HEK293T (cell line): ENCODE results near the gene NDUFAF5.
"Not testable (repeated sequence)": the region's sequence is repeated elsewhere in the genome, so short reads cannot be mapped to it uniquely, and the experiment has no call there.

Experiments
- CTCF ChIA-PET: fragments of 350-600 bp; formaldehyde crosslinking; extraction: SDS; loops from one replicate; lab custom pipeline; 2021; ENCODE audit warnings: antibody characterized with exemption, inconsistent platforms; lab: Yijun Ruan, JAX
- POLR2A ChIA-PET: fragments of 350-600 bp; formaldehyde crosslinking; extraction: SDS; loops from one replicate; lab custom pipeline; 2020; ENCODE audit warnings: antibody characterized with exemption, inconsistent platforms; lab: Yijun Ruan, JAX
- DNase-seq: peaks from one replicate; pipeline ENCODE4 v3.0.0; 2012; ENCODE audit warnings: mixed read lengths; ENCODE audit errors: extremely low spot score
- ARNT ChIP-seq: fragments of 450-650 bp; IDR thresholded peaks from 2 replicates; pipeline ENCODE4 v1.6.1; 2017; ENCODE audit warnings: mild to moderate bottlenecking
- BHLHE40 ChIP-seq: fragments of 450-650 bp; IDR thresholded peaks from 2 replicates; pipeline ENCODE4 v1.6.1; 2016; ENCODE audit warnings: mild to moderate bottlenecking, moderate library complexity, borderline replicate concordance
- CTBP1 ChIP-seq: fragments of 450-650 bp; IDR thresholded peaks from 2 replicates; pipeline ENCODE4 v1.6.1; 2016; ENCODE audit warnings: borderline replicate concordance
- ELF4 ChIP-seq: fragments of 450-650 bp; IDR thresholded peaks from 2 replicates; pipeline ENCODE4 v1.6.1; 2017; ENCODE audit warnings: antibody characterized with exemption
- FOXA1 ChIP-seq: fragments of 450-650 bp; IDR thresholded peaks from 2 replicates; pipeline ENCODE4 v1.6.1; 2016; ENCODE audit warnings: mild to moderate bottlenecking
- FOXK2 ChIP-seq: fragments of 450-650 bp; IDR thresholded peaks from 2 replicates; pipeline ENCODE4 v1.6.1; 2016; ENCODE audit warnings: mild to moderate bottlenecking
- FOXM1 ChIP-seq: fragments of 450-650 bp; IDR thresholded peaks from 2 replicates; pipeline ENCODE4 v1.6.1; 2017; ENCODE audit warnings: mild to moderate bottlenecking, borderline replicate concordance
- HDGF ChIP-seq: fragments of 450-650 bp; IDR thresholded peaks from 2 replicates; pipeline ENCODE4 v1.6.1; 2017; ENCODE audit warnings: antibody characterized with exemption, borderline replicate concordance
- L3MBTL2 ChIP-seq: fragments of 450-650 bp; conservative IDR thresholded peaks from 2 replicates; pipeline ENCODE4 v1.6.1; 2016; ENCODE audit warnings: mild to moderate bottlenecking
- LEF1 ChIP-seq: fragments of 450-650 bp; IDR thresholded peaks from 2 replicates; pipeline ENCODE4 v1.6.1; 2017; ENCODE audit warnings: mild to moderate bottlenecking, borderline replicate concordance
- NFRKB ChIP-seq: fragments of 450-650 bp; IDR thresholded peaks from 2 replicates; pipeline ENCODE4 v1.6.1; 2016; ENCODE audit warnings: mild to moderate bottlenecking, moderate library complexity
- PKNOX1 ChIP-seq: fragments of 450-650 bp; IDR thresholded peaks from 2 replicates; pipeline ENCODE4 v1.6.1; 2016
- SP1 ChIP-seq: fragments of 450-650 bp; IDR thresholded peaks from 2 replicates; pipeline ENCODE4 v1.6.1; 2017
- SUZ12 ChIP-seq: fragments of 450-650 bp; IDR thresholded peaks from 2 replicates; pipeline ENCODE4 v1.6.1; 2016; ENCODE audit warnings: mild to moderate bottlenecking
- TARDBP ChIP-seq: fragments of 450-650 bp; IDR thresholded peaks from 2 replicates; pipeline ENCODE4 v1.6.1; 2016
- ZNF384 ChIP-seq: fragments of 450-650 bp; IDR thresholded peaks from 2 replicates; pipeline ENCODE4 v1.6.1; 2016

Gene NDUFAF5, protein sequence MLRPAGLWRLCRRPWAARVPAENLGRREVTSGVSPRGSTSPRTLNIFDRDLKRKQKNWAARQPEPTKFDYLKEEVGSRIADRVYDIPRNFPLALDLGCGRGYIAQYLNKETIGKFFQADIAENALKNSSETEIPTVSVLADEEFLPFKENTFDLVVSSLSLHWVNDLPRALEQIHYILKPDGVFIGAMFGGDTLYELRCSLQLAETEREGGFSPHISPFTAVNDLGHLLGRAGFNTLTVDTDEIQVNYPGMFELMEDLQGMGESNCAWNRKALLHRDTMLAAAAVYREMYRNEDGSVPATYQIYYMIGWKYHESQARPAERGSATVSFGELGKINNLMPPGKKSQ

DNA sequence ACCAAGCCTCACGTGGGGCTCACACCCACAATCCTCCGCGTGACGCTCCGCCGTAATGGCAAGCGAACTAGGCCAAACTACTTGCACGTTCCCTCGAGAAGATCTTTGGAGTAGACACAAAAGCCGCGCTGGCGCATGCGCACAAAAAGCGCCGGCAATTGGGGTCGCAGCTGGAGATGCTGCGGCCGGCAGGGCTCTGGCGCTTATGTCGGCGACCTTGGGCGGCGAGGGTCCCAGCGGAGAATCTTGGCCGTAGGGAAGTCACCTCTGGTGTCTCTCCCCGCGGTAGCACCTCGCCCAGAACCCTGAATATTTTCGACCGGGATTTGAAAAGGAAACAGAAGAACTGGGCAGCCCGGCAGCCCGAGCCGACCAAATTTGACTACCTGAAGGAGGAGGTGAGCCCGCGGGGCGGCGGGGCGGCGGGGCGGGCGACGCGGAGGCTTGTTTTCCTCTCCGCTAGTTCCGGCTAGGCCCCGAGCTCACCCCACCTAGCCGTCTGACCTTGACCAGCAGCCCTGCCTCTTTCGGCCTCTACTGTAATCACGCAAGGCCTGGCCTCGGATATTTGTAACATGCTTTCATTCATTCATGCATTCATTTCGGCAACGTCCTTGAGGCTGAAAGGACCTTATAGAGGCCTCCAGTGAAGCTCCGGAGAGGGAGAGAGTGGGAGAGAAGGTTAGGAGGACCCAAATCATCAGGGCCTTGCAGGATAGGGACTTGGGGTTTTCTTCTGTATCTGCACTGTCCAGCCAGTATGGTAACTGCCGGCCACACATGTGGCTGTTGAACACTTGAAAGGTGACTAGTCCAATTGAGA lies at the start of gene NDUFAF5, which contains the start of gene ESF1:
Gene NDUFAF5 (plus strand): TSS at position 136 of the 823 bp plus-strand sequence. CDS start 41 bp downstream, at position 177.
Gene ESF1 (minus strand): TSS at position 27 of the 823 bp plus-strand sequence. CDS start 1,779 bp downstream, outside the sequence.
- ChIA-PET CTCF (interaction anchor here (1.8 kb wide), 1 partner anchor 13 kb away, joined by 9 read pairs; no protein-coding TSS in a partner anchor), POLR2A (interaction anchor here (0.8 to 1.9 kb wide), 11 partner anchors 8 to 483 kb away, joined by 3 to 6 read pairs (median 3); partner anchors contain the start of gene MACROD2)
- TF ChIP-seq L3MBTL2 (peak; percentile 45), FOXA1 (no peak), ELF4 (peak; percentile 44), HDGF (no peak), ZNF384 (no peak), ARNT (no peak), FOXK2 (no peak), CTBP1 (peak; percentile 60; the same call in 1 of the 2 replicates), LEF1 (no peak), NFRKB (no peak)
- DNase-seq = peak; percentile 89

GRCh38 chr20:13735826-13736225 lies 49.0 kb upstream of the NDUFAF5 start:
- POLR2A ChIA-PET = no interaction called here
- TF ChIP-seq L3MBTL2 (no peak), FOXA1 (no peak), ELF4 (no peak), SP1 (no peak), TARDBP (no peak), LEF1 (no peak), FOXK2 (no peak), PKNOX1 (no peak), FOXM1 (no peak)
- CTCF ChIA-PET = interaction anchor here (0.7 kb wide), 1 partner anchor 15 kb away, joined by 3 read pairs; no protein-coding TSS in a partner anchor
- DNase-seq = no peak

- DNase-seq = no peak
- ChIA-PET POLR2A (no interaction called here), CTCF (interaction anchor here (0.7 kb wide), 1 partner anchor 14 kb away, joined by 3 read pairs; no protein-coding TSS in a partner anchor)
- TF ChIP-seq PKNOX1 (no peak), ELF4 (no peak), SP1 (no peak), NFRKB (no peak), SUZ12 (no peak)
These were observed 48.2 kb upstream of the NDUFAF5 start for GRCh38 chr20:13736436-13737191.

DNA sequence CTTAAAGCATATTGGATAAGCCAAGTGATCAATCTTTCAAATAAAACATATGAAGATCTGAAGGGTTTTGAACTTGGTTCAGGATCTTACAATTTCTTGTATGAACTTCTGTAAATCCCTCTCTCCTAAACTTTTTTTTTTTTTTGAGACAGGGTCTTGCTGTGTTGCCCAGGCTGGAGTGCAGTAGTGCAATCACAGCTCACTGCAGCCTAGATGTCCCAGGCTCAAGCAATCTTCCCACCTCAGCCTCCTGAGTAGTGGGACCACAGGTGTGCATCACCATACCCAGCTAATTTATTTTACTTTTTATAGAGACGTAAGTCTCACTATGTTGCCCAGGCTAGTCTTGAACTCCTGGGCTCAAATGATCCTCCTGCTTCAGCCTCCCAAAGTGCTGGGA lies 46.6 kb upstream of the NDUFAF5 start:
- POLR2A ChIA-PET, DNase-seq, CTCF ChIA-PET: not testable (repeated sequence)

- ChIA-PET CTCF (no interaction called here), POLR2A (no interaction called here)
- no peak for DNase-seq
- TF ChIP-seq ARNT = no peak
- TF ChIP-seq FOXM1 = no peak
- TF ChIP-seq SP1 = no peak
- TF ChIP-seq ELF4 = no peak
- no peak for TF ChIP-seq BHLHE40
- no peak for TF ChIP-seq SUZ12
- TF ChIP-seq CTBP1 = no peak
- TF ChIP-seq NFRKB = no peak
These were observed 44.8 kb upstream of the NDUFAF5 start for GRCh38 chr20:13739731-13740649.

DNA sequence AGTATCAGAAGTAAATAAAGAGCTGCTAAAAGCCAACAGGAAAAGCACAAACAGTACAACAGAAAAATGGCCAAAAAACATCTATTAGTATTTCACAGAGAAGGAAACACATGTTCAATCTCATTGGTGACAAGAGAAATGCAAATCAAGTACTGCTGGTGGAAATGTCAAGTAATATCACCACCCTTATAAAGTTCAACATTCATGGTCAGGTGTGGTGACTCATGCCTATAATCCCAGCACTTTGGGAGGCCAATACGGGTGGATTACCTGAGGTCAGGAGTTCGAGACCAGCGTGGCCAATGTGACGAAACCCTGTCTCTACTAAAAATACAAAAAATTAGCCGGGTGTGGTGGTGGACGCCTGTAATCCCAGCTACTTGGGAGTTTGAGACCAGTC lies 42.9 kb upstream of the NDUFAF5 start:
- CTCF ChIA-PET = no interaction called here
- no peak for DNase-seq
- POLR2A ChIA-PET = no interaction called here
- TF ChIP-seq ZNF384 = no peak
- no peak for TF ChIP-seq LEF1
- TF ChIP-seq ARNT = no peak
- no peak for TF ChIP-seq FOXK2
- TF ChIP-seq BHLHE40 = no peak
- no peak for TF ChIP-seq CTBP1
- TF ChIP-seq FOXM1 = no peak
- no peak for TF ChIP-seq ELF4
- TF ChIP-seq SP1 = no peak
- TF ChIP-seq HDGF = no peak
- no peak for TF ChIP-seq TARDBP
- no peak for TF ChIP-seq PKNOX1
- no peak for TF ChIP-seq SUZ12
- TF ChIP-seq NFRKB = no peak
